ENCODE results near the gene RPL41. TPM values are rescaled to one million over a fixed set of nuclear protein-coding genes. Genes with fewer than 3 reads are reported as not detected.

Gene RPL41
- total and polyA plus RNA-seq, 9 of the 15 experiments (the other 6 are each of a cell fraction or from before 2014, with no cell fraction given), result 3,403 to 11,276 (median 5,604) TPM

DNA sequence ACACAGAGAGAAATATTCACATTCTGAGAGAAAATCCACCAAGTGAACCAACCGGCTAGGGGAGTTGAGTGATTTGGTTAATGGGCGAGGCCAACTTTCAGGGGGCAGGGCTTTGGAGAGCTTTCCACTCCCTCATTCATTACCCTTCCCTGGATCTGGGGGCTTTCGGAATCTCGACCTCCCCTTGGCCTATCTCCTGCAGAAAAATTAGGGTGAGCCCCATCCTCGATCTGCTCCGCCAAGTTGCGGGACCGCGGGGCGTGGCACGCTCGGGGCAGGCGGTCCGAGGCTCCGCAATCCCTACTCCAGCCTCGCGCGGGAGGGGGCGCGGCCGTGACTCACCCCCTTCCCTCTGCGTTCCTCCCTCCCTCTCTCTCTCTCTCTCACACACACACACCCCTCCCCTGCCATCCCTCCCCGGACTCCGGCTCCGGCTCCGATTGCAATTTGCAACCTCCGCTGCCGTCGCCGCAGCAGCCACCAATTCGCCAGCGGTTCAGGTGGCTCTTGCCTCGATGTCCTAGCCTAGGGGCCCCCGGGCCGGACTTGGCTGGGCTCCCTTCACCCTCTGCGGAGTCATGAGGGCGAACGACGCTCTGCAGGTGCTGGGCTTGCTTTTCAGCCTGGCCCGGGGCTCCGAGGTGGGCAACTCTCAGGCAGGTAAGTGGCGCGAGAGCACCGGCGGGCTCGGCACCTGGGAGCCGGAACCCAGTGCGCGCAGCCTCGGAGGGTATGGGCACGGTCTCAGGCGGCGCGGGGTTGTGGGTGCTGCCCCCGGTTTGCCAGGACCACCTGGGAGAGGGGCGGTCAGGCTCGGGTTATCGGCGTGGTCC lies 36.5 kb upstream of the RPL41 start, which contains the start of gene ERBB3 (continued):
- TF ChIP-seq KDM5B (IDR thresholded peaks at IDR 0.05; ENCODE audit: insufficient replicate concordance, low read depth, low read length) (peak; percentile 16), TBL1XR1 (IDR thresholded peaks at IDR 0.05; ENCODE audit: low read length in 2 of 2) (peak in 1 of 2 experiments; percentile 8; a peak in 1 of 4 replicates), NELFE (IDR thresholded peaks at IDR 0.05; ENCODE audit: insufficient read depth, insufficient read length) (no peak), PHF21A (IDR thresholded peaks at IDR 0.05; ENCODE audit: borderline replicate concordance, low read depth) (peak; percentile 79; the same call in 1 of the 2 replicates), EWSR1 (IDR thresholded peaks at IDR 0.05; ENCODE audit: borderline replicate concordance, low read depth, partially characterized antibody) (no peak), ERF (CRISPR knock-in tag; IDR thresholded peaks at IDR 0.05) (no peak), WHSC1 (IDR thresholded peaks at IDR 0.05; ENCODE audit: low read length) (no peak), ARID4B (CRISPR knock-in tag; IDR thresholded peaks at IDR 0.05) (peak; percentile 81), NR2C2 (CRISPR knock-in tag; IDR thresholded peaks at IDR 0.05) (no peak), NR2C2 (tag; IDR thresholded peaks at IDR 0.05) (no peak), HCFC1 (IDR thresholded peaks at IDR 0.05; ENCODE audit: low read depth, low read length) (peak; percentile 17; the same call in 1 of the 2 replicates), TRIM28 (IDR thresholded peaks at IDR 0.05) (peak; percentile 24; the same call in 1 of the 2 replicates), BHLHE40 (IDR thresholded peaks at IDR 0.05; ENCODE audit: low read length) (peak; percentile 36; the same call in 1 of the 2 replicates), ZNF511 (CRISPR knock-in tag; IDR thresholded peaks at IDR 0.05) (peak; percentile 19; the same call in 1 of the 2 replicates), SMARCA4 (IDR thresholded peaks at IDR 0.05) (peak; percentile 78), MTA2 (IDR thresholded peaks at IDR 0.05; ENCODE audit: low read depth) (no peak; the same call in 1 of the 2 replicates), ETV1 (tag; conservative IDR thresholded peaks at IDR 0.05; ENCODE audit: low read depth) (no peak), ZEB2 (IDR thresholded peaks at IDR 0.05) (peak; percentile 89), KDM2B (CRISPR knock-in tag; IDR thresholded peaks at IDR 0.05) (peak; percentile 88)
- TF ChIP-seq, protein P1, sequence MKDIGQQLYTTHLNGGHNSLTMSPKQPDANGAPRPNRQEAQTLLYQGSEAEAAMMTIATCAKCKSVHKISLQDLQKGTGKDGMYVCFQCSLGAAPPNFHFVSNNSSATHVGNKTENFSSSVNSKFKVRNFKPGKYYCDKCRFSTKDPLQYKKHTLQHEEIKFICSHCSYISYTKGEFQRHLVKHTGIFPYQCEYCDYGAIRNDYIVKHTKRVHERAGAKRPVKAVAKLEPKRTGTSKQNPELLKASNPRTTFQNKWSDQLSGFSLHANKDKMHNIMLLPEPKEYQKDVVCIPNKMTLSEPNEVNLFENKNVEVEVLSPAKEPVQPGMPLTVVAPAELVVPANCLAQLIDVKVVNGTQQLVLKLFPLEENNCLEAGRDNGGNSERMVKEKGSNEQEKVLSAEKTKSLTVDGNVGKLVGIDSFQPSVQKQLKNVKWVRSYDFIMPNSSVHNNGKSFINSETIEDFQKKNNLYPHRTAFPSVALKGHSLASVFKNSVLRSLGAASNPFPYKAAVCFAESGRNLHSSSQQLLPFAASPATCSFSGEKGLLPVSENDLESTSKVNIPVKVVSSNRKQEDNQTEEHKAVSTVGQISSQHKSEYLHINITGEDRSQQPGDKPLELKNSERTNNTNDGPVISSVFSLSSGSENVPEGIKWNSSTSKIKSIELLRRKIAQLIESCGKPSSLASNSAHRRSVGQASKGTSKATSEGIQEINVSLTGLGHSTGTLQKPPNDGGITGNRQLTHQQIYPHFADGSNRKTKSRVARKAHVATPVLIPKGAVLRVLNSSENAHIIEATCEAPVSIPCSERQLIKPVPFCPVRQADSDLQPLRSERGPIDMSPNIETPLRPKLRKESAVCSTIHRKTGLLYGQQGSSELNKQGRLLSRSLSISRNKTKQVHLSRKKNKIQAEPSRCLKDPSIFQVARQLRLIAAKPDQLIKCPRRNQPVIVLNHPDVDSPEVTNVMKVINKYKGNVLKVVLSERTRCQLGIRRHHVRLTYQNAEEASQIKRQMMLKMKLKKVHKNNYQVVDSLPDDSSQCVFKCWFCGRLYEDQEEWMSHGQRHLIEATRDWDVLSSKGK (CRISPR knock-in tag; IDR thresholded peaks at IDR 0.05), result no peak

Measured in K562 (cell line).